Measurements from ENCODE around the gene STAT5B. TPM values are rescaled to one million over a fixed set of nuclear protein-coding genes. Genes with fewer than 3 reads are reported as not detected.

STAT5B gene
- total RNA-seq, 1 experiment from 2014 or later: 7.1 TPM

- TF ChIP-seq CTCF (IDR thresholded peaks at IDR 0.05 in 2 of 3, conservative IDR thresholded peaks at IDR 0.05 in 1 of 3; ENCODE audit: borderline replicate concordance in 1 of 3, insufficient read depth in 1 of 3, low read depth in 2 of 3, low read length in 2 of 3) (no peak), CEBPB (IDR thresholded peaks at IDR 0.05; ENCODE audit: low read depth) (no peak), POLR2A (IDR thresholded peaks at IDR 0.05; ENCODE audit: borderline replicate concordance, extremely low read depth, insufficient read depth, insufficient read length) (no peak), ATF3 (IDR thresholded peaks at IDR 0.05) (no peak), SP1 (IDR thresholded peaks at IDR 0.05; ENCODE audit: low read depth) (no peak), ELF1 (IDR thresholded peaks at IDR 0.05; ENCODE audit: borderline replicate concordance, low read depth) (no peak), ZNF274 (IDR thresholded peaks at IDR 0.05; ENCODE audit: low read depth, low read length) (no peak), FOSL1 (IDR thresholded peaks at IDR 0.05; ENCODE audit: low read depth) (no peak), SRF (IDR thresholded peaks at IDR 0.05; ENCODE audit: low read depth) (no peak)
Observed at GRCh38 chr17:42277342-42277712, 1.1 kb upstream of the STAT5B start (continued).

- peak overlapping the region; percentile 75 for H3K9ac ChIP-seq (ENCODE audit: low read length)
- H3K27ac ChIP-seq (ENCODE audit: low read depth, low read length): peak overlapping the region; percentile 61; the same call in 1 of the 2 replicates
- ChIA-PET RAD21 (ENCODE audit: low non-redundant PET in 1 of 2, low total read pairs in 2 of 2, uncharacterized antibody in 2 of 2, unreplicated experiment in 2 of 2) (interaction anchor here in 1 of 2 experiments (1.3 kb wide), 1 partner anchor 55 kb away, joined by 3 read pairs; no protein-coding TSS in a partner anchor), POLR2A (interaction anchor here (0.7 kb wide), 1 partner anchor 146 kb away, joined by 3 read pairs; the partner anchor contains the start of gene CAVIN1), CTCF (interaction anchor here (0.6 kb wide), 1 partner anchor 44 kb away, joined by 5 read pairs; no protein-coding TSS in a partner anchor)
- intact Hi-C loops (cut with micrococcal nuclease): no loop called here
- 0 out of 2 replicates have a peak, but pooled peaks cover 5% of the 10 kb centered on the region for H3K27me3 ChIP-seq (ENCODE audit: insufficient read depth, low read length)
- ATAC-seq (peak; percentile 43), DNase-seq (ENCODE audit: low read depth, low spot score) (no peak)
- no TSS peak for BruUV-seq (replicated peaks)
- H3K79me2 ChIP-seq (ENCODE audit: insufficient read depth, low read length): peaks cover 32% of the 10 kb centered on the region; the same call in 1 of the 2 replicates
- peaks cover 13 to 20% of the 10 kb centered on the region in 2 experiments for H3K4me1 ChIP-seq (ENCODE audit: control insufficient read depth in 1 of 2, insufficient read depth in 2 of 2, low read length in 2 of 2)
- H3K9me2 ChIP-seq (ENCODE audit: insufficient read depth): no peaks in the 10 kb centered on the region
- no peaks in the 10 kb centered on the region for H4K20me1 ChIP-seq (ENCODE audit: insufficient read depth)
- peak overlapping the region; percentile 95 for H3K4me2 ChIP-seq (ENCODE audit: low read length)
- no peak for TF ChIP-seq POLR2AphosphoS5 (IDR thresholded peaks at IDR 0.05; ENCODE audit: low read depth, low read length)
- TF ChIP-seq ELF1 (IDR thresholded peaks at IDR 0.05; ENCODE audit: borderline replicate concordance, low read depth): no peak; the same call in 1 of the 2 replicates
- 0 out of 2 replicates have a peak, but pooled peaks have one; percentile 0 for TF ChIP-seq ZFX (IDR thresholded peaks at IDR 0.05)
- no peak for TF ChIP-seq EZH2phosphoT487 (IDR thresholded peaks at IDR 0.05; ENCODE audit: borderline replicate concordance)
- TF ChIP-seq SRF (IDR thresholded peaks at IDR 0.05; ENCODE audit: low read depth): no peak
- TF ChIP-seq FOSL1 (IDR thresholded peaks at IDR 0.05; ENCODE audit: low read depth): peak; percentile 5; the same call in 1 of the 2 replicates
- no peak for TF ChIP-seq SIN3A (IDR thresholded peaks at IDR 0.05; ENCODE audit: low read depth)
- H2AFZ ChIP-seq (ENCODE audit: low read depth, low read length, poor library complexity, severe bottlenecking): peak overlapping the region; percentile 32
- no peaks in the 10 kb centered on the region for H3K9me3 ChIP-seq (ENCODE audit: control insufficient read depth in 1 of 2, insufficient read depth in 1 of 2, low read depth in 1 of 2, low read length in 2 of 2)
- H3K36me3 ChIP-seq (ENCODE audit: control insufficient read depth in 1 of 2, insufficient read depth in 2 of 2, low read length in 2 of 2): no peaks in the 10 kb centered on the region
- H3K4me3 ChIP-seq (replicated peaks in 1 of 2; ENCODE audit: low read depth in 1 of 2, low read length in 2 of 2): peak overlapping the region; percentile 47 to 68
Observed at GRCh38 chr17:42276609-42277341, 584 bp upstream of the STAT5B start.

Data from HCT116 (cell line).